GM12878 (cell line): ENCODE measurements around the gene HLA-DQB1. TPM values are rescaled to one million over a fixed set of nuclear protein-coding genes. Genes with fewer than 3 reads are reported as not detected.

Experiments used
- BCL11A ChIP-seq: IDR thresholded peaks from 2 replicates; pipeline ENCODE4 v1.6.1; 2011; ENCODE audit warnings: low read depth, low read length
- BCL3 ChIP-seq: IDR thresholded peaks from 2 replicates; pipeline ENCODE4 v1.6.1; 2011; ENCODE audit warnings: borderline replicate concordance, low read depth, mild to moderate bottlenecking, moderate library complexity, low read length; ENCODE audit not compliant: insufficient read depth, poor library complexity, severe bottlenecking
- EZH2 ChIP-seq: IDR thresholded peaks from 2 replicates; pipeline ENCODE4 v1.6.1; 2012; ENCODE audit warnings: low read depth, mild to moderate bottlenecking, control low read depth, inconsistent platforms, low read length, borderline replicate concordance; ENCODE audit not compliant: control insufficient read depth
- KLF5 ChIP-seq: fragments of 450-650 bp; IDR thresholded peaks from 2 replicates; pipeline ENCODE4 v1.6.1; 2014; ENCODE audit warnings: mild to moderate bottlenecking; ENCODE audit not compliant: partially characterized antibody
- MYB ChIP-seq: fragments of 150-350 bp; IDR thresholded peaks from 2 replicates; pipeline ENCODE4 v1.6.1; 2014; ENCODE audit warnings: mild to moderate bottlenecking, low read depth, low read length, borderline replicate concordance
- PML ChIP-seq: IDR thresholded peaks from 2 replicates; pipeline ENCODE4 v1.6.1; 2012; ENCODE audit warnings: low read length, inconsistent platforms
- PRDM15 ChIP-seq: fragments of 450-650 bp; formaldehyde crosslinking; IDR thresholded peaks from 2 replicates; pipeline ENCODE4 v1.4.0; 2020; ENCODE audit warnings: mild to moderate bottlenecking, moderate library complexity
- RB1 ChIP-seq: fragments of 450-650 bp; formaldehyde crosslinking; IDR thresholded peaks from 2 replicates; pipeline ENCODE4 v1.6.1; 2017; ENCODE audit warnings: mild to moderate bottlenecking, borderline replicate concordance
- SIX5 ChIP-seq: IDR thresholded peaks from 2 replicates; pipeline ENCODE4 v1.6.1; 2011; ENCODE audit warnings: mild to moderate bottlenecking, low read depth, low read length, moderate library complexity; ENCODE audit not compliant: severe bottlenecking
- SP1 ChIP-seq: IDR thresholded peaks from one replicate; pipeline ENCODE4 v1.6.1; 2011; ENCODE audit warnings: low read depth, low read length
- SPI1 ChIP-seq: IDR thresholded peaks from 2 replicates; pipeline ENCODE4 v1.6.1; 2011; ENCODE audit warnings: low read depth, mild to moderate bottlenecking, low read length, moderate library complexity, borderline replicate concordance; ENCODE audit not compliant: insufficient read depth
- SREBF1 ChIP-seq: IDR thresholded peaks from 2 replicates; pipeline ENCODE4 v1.6.1; 2012; ENCODE audit warnings: mild to moderate bottlenecking, low read length
- STAT1 ChIP-seq: fragments of 450-650 bp; conservative IDR thresholded peaks from 2 replicates; pipeline ENCODE4 v1.6.1; 2014; ENCODE audit warnings: antibody characterized with exemption, mild to moderate bottlenecking
- TARDBP ChIP-seq: IDR thresholded peaks from 2 replicates; pipeline ENCODE4 v1.6.1; 2016; ENCODE audit warnings: borderline replicate concordance
- TBL1XR1 ChIP-seq: IDR thresholded peaks from 2 replicates; pipeline ENCODE4 v1.6.1; 2012; ENCODE audit warnings: low read depth, low read length, improper control_type of control experiment
- YBX1 ChIP-seq: fragments of 450-650 bp; IDR thresholded peaks from 2 replicates; pipeline ENCODE4 v1.6.1; 2016; ENCODE audit warnings: antibody characterized with exemption
- ZBTB11 ChIP-seq: fragments of 450-650 bp; formaldehyde crosslinking; IDR thresholded peaks from 2 replicates; pipeline ENCODE4 v1.5.0; 2022; ENCODE audit warnings: mild to moderate bottlenecking, missing genetic modification characterization
- polyA plus RNA-seq, 11 experiments: library from polyadenylated mRNA; depleted of rRNA in 4 of 11; unstranded in 6 of 11; stranded (reverse) in 5 of 11; fragments of >200 nt; fragmentation: Nextera tagmentation in 4 of 11; fragmentation: Illumina TruSeq in 1 of 11; extraction: Ambion mirVana in 4 of 11; extraction: Trizol in 1 of 11; gene quantifications; 1 replicate in 1 of 11; 2 replicates in 10 of 11; pipeline versions ENCODE4 v1.2.1 to v1.2.3, GENCODE V29; 2011 to 2016; ENCODE audit warnings: inconsistent platforms in 2 of 11, missing spikeins in 2 of 11, low read depth in 1 of 11
- total RNA-seq, 4 experiments: library from RNA; depleted of rRNA in 3 of 4; stranded (reverse); fragments of >200 nt in 3 of 4; fragmentation: Illumina TruSeq in 1 of 4; extraction: Trizol in 1 of 4; gene quantifications; 2 replicates each; pipeline versions ENCODE4 v1.2.1 to v1.2.3, GENCODE V29; 2013 to 2021
- TF ChIP-seq, protein P1 (sequence below): fragments of 450-650 bp; conservative IDR thresholded peaks from 2 replicates; pipeline ENCODE4 v1.6.1; 2017; ENCODE audit warnings: mild to moderate bottlenecking, moderate library complexity

Gene HLA-DQB1
- total and polyA plus RNA-seq, 10 of the 15 experiments (the other 5 are each of a cell fraction or from before 2014, with no cell fraction given), result 38.1 to 403 (median 91.4) TPM

DNA sequence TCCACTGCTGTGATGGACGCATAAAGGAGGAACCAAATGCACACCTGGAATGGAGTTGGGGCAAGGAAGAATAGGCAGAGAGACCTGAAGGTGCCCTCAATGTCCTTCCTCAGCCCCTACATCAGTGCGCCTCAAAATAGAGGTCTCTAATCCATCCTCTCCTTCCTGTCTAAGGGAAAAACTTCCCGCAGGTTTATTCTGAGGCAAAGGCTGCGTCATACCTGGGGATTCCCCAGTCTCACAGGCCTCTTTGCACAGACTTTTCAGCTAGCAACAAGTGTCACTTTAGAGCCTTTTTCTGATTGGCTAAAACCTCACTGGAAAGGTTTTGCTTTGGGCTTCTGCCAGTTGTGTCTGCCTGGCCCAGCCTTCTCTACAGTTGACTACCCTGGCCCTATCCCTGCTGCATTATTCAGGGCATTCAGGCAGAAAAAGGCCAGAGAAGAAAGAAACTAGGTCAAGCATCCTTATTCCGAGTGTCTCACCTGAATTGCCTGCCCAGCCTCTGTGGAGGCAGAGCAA lies 1.8 kb upstream of the HLA-DQB1 start (continued):
- TF ChIP-seq BCL3 (no peak), TBL1XR1 (no peak), RB1 (no peak), STAT1 (no peak), ZBTB11 (CRISPR knock-in tag) (no peak), KLF5 (no peak), SP1 (peak; percentile 36), MYB (no peak), BCL11A (no peak), SIX5 (no peak), PML (peak; percentile 84), SREBF1 (no peak), PRDM15 (CRISPR knock-in tag) (no peak), YBX1 (no peak), EZH2 (no peak), TARDBP (no peak), SPI1 (0 out of 2 replicates have a peak, but pooled peaks have one; percentile 7)
- TF ChIP-seq, protein P1, sequence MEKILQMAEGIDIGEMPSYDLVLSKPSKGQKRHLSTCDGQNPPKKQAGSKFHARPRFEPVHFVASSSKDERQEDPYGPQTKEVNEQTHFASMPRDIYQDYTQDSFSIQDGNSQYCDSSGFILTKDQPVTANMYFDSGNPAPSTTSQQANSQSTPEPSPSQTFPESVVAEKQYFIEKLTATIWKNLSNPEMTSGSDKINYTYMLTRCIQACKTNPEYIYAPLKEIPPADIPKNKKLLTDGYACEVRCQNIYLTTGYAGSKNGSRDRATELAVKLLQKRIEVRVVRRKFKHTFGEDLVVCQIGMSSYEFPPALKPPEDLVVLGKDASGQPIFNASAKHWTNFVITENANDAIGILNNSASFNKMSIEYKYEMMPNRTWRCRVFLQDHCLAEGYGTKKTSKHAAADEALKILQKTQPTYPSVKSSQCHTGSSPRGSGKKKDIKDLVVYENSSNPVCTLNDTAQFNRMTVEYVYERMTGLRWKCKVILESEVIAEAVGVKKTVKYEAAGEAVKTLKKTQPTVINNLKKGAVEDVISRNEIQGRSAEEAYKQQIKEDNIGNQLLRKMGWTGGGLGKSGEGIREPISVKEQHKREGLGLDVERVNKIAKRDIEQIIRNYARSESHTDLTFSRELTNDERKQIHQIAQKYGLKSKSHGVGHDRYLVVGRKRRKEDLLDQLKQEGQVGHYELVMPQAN, result no peak
